ENCODE results near the gene CLNK.

Gene CLNK

DNA sequence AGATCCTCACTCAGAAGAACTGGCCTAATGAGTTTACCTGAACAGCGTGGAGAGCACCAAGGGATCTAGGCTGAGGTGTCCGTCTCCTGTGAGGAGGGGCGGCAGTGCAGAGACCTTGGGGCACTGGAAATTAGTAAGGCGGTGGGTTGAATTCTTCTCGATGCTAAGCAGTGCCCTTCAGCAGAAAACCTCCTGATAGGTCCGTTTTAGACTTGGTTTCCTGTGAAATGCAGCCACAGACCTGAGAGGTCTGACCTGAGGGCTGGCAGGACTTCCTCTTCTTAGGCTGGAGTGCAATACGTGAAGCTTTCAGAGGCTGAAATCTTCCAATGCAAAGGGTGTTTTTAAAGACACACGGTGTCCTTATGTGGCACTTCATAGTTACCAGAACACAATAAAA lies at the start of gene CLNK:
Gene CLNK, minus strand, starts transcription at position 138 of the 400 bp plus-strand sequence. CDS start 16,899 bp downstream, outside the sequence.
- no peak for DNase-seq (ENCODE audit: low read depth, low spot score)

DNA sequence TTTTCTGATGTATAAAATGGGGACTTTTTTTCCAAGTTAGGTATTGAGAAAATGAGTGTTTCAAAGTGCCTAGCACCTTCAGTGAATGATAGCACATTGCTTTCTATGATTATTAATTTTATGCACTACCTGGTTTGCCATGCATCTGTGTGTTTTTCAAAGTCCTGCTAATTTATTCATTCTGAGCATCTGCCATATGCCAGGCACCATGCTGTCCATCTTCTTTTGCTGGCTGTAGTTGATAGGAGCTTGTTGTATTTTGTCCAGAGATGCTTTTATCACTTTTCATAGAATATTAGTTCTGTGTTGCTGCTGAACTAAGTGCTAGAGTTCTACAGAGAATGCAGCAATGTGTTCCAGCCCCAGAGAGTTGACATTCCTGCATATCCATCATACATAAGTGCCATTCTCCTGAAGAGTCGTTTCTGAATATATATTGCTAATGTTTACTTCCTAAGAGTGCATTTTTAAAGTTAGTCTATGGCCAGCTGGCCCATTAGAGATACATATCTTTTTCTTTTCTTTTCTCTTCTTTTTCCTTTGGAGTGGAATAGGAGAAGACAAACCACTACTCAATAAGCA lies 49.0 kb upstream of the CLNK start:
- DNase-seq (ENCODE audit: low read depth, low spot score) = no peak

GRCh38 chr4:10732914-10733415 lies 48.4 kb upstream of the CLNK start:
- DNase-seq (ENCODE audit: low read depth, low spot score) = no peak

DNA sequence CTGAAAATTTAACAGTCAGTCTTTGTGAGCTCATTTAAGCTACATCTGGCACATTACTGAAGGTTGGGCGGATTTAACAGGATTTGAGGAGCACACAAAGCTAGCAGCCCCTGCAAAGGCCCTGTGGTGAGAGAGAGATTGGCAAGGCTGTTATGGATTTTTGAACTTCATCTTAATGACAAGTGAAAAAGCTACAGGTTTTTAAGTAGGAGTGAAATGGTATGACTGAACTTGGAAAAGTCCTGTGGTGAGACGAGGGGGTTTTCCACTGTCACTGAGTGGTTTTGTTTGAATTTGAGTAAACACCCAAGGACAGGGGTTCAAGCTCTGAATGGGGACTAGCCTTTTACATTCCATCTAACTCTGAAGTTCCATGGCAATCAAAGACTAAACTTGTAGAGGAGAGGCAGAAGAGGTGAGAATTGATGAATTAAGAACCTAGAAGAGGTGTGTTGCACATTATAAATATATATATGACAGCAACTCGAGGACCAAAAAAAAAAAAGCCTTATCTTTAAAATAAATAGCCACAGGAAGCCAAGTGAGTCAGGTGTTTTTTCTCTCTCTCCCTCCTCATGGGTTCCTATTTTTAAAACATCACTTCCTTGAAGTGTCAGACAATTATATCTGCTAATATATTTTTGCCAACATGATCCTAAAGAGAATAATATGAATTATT lies 47.8 kb upstream of the CLNK start:
- DNase-seq (ENCODE audit: low read depth, low spot score) = no peak

- DNase-seq (ENCODE audit: low read depth, low spot score) = no peak
Observed at GRCh38 chr4:10731690-10732089, 47.1 kb upstream of the CLNK start.

DNA sequence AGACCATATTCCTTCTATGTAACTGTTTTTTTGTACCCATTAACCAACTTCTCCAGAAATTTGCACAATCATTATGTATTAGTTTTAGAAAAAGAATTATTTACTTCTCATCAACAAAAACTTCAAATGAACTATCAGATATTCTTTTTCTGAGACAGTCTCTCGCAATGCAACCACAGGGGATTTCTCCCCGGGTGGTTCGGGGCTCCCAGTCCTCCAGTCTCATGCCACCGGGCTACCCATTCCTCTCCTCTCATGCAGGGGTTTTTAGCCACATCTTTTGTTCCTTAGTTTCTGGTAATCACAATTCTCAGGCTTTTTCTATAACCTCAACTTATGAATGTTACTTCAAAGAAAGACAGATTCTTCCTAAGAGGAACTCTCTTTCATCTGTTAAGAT lies 46.6 kb upstream of the CLNK start:
- DNase-seq (ENCODE audit: low read depth, low spot score) = no peak

- DNase-seq (ENCODE audit: low read depth, low spot score) = no peak
Observed at GRCh38 chr4:10730590-10730989, 46.0 kb upstream of the CLNK start.

DNA sequence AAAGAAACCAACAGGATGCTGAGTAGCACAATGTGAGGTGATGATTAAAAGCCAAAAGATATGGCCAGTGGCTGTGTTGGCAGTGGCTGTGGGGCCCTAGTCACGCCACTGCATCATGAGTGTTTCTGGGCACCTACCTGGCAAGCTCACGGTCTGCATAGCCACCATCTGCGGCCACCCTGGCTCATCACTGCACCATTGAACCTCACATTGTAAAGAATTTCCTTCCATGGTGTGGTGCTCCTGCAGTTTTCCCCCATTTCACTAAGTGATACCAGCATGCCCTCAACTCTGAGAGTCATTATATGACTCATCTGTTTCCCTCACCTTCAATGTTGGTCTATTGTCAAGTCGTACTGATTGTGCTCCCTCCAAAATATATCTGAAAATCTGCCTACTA lies 45.5 kb upstream of the CLNK start:
- no peak for DNase-seq (ENCODE audit: low read depth, low spot score)

- no peak for DNase-seq (ENCODE audit: low read depth, low spot score)
Observed at GRCh38 chr4:10729366-10729765, 44.8 kb upstream of the CLNK start.

GRCh38 chr4:10728016-10728415 lies 43.4 kb upstream of the CLNK start:
- no peak for DNase-seq (ENCODE audit: low read depth, low spot score)

DNA sequence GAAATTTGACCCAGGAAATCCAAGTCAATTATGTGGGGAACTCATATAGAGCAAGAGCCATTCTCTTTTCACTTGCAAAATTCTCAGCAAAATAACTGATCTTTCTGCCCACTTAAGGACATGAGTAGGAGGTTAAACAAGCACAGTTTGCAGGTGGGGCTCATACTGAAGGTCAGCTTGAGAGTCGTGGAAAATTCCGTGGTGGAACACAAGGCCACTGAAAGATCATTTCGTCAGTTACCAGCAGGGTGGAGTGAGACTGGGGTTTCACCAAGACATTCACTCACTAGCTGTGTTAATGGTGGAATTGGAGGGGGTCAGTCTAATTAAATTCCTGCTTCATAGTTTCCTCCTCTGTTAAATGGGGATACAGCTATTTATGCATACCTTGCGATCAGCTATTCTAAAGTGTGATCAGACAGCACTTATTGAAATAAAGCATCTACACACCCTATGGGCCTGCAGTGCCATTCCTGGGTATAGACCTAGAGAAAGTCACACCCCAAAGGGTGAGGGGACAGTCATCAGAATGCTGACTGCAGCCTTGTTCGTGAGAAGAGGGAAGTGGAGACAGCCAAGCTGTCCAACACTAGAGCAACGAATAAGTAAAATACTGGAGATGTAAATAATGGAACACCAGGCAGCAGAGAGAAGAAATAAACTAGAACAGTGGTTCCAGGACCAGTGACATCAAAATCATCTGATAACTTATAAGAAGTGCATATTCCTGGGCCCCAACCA lies 42.7 kb upstream of the CLNK start:
- no peak for DNase-seq (ENCODE audit: low read depth, low spot score)

DNA sequence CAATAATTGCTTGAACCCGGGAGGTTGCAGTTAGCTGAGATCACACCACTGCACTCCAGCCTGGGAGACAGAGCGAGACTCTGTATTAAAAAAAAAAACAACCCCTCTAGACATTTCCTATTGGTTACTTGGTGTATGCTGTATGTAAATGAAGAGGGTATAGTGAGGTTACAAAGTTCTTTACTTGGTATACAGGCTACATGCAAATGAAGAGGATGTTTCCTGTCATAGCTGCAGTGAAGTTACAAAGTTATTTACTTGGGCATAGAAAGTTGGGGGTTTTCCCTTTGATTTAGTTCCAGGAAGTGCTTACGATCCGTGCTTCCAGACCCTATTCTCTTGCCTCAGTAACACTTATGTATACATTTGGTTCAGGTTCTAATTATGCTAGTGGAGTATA lies 38.4 kb upstream of the CLNK start:
- DNase-seq (ENCODE audit: low read depth, low spot score) = no peak

- no peak for DNase-seq (ENCODE audit: low read depth, low spot score)
Observed at GRCh38 chr4:10721616-10722015, 37.0 kb upstream of the CLNK start.

DNA sequence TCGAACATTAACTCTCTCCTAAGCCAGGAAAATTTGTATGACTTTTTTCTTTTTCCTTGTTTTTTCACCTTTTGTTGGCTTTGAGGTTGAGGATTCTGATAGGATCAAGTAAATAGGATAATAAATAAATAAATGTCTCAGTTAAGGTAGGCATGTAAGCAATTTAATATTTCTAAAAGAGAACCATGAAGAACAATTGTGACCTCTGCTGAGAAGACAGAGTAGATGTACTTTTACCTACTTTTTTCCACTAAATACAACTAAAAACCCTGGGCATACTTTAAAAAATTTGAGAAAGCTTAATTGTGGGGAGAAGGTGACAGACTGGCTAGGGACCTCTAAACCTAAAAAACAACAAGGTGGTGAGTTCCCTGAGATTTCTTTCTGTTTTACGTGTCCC lies 31.6 kb upstream of the CLNK start:
- no peak for DNase-seq (ENCODE audit: low read depth, low spot score)

DNA sequence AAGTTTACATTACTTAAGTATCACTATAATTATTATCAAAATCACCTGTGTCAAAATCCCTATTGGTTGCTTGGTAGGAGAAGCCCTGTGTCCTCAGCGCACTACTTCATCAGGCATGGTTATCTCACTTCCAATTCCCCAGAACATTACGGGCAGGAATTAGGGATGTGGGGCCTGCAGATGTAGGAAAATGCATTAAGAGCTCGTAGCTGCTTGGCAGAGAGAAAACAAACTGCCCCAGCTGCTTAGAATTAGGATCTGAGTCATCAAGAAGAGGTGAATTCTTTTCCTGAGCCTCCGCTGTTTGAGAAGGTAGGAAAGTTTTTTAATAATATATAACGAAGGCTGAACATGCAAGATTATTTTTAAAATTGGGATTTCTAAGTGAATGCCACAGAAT lies 31.1 kb upstream of the CLNK start:
- DNase-seq (ENCODE audit: low read depth, low spot score) = no peak

GRCh38 chr4:10715135-10715534 lies 30.6 kb upstream of the CLNK start:
- DNase-seq (ENCODE audit: low read depth, low spot score) = no peak

DNA sequence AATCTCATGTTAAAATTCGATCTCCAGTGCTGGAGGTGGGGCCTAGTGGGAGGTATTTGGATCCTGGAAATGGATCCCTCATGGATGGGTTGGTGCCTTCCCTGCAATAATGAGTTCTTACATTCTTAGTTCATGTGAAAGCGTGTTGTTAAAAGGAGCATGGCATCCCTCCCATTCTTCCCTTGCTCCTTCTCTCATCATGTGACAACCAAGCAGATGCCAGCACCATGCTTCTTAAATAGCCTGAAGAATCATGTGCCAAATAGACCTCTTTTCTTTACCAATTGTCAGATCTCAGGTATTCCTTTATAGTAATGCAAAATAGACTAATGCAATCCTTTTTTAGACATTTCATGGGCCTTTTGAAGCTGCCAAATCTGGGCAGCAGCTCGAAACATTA lies 29.0 kb upstream of the CLNK start:
- no peak for DNase-seq (ENCODE audit: low read depth, low spot score)

DNA sequence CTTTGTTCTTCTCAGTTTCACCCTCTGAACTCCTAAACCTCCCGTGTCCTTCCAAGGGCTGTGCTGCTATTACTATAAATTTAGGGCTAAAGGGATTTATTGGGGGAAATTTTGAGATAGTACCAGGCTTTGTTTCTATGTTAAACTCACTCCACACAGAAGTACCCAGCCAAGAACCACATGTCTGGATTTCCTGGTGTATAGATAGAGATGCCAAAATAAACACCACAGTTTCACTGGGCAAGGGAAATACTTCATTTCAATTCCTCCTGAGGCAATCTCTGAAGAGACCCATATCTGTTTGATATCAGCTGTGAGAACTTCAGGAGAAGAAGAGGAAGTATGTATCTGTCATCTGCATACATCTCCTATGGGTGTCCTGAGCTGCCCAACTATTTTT lies 21.7 kb upstream of the CLNK start:
- DNase-seq (ENCODE audit: low read depth, low spot score) = no peak

GRCh38 chr4:10704430-10704810 lies 19.9 kb upstream of the CLNK start:
- no peak for DNase-seq (ENCODE audit: low read depth, low spot score)

GRCh38 chr4:10703766-10704429 lies 19.3 kb upstream of the CLNK start:
- DNase-seq (ENCODE audit: low read depth, low spot score) = no peak

DNA sequence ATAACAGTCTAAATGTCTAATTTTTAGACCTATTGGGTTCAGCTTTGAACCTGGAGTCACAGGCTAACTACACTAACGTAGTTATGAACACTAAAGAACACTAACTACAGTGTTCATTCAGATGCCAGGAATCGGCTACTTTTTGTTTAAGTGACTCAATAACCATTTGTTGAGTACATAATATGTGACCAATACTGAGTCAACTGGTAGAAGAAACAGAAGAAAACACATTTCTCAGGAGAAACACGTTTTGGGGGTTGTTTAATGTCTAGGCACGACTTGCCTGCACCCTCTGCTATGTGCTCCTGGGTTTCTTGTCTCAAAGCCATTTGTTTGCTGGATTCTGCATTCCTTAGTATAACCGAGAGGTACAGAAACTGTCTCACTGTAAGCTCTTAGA lies 18.6 kb upstream of the CLNK start:
- no peak for DNase-seq (ENCODE audit: low read depth, low spot score)

DNA sequence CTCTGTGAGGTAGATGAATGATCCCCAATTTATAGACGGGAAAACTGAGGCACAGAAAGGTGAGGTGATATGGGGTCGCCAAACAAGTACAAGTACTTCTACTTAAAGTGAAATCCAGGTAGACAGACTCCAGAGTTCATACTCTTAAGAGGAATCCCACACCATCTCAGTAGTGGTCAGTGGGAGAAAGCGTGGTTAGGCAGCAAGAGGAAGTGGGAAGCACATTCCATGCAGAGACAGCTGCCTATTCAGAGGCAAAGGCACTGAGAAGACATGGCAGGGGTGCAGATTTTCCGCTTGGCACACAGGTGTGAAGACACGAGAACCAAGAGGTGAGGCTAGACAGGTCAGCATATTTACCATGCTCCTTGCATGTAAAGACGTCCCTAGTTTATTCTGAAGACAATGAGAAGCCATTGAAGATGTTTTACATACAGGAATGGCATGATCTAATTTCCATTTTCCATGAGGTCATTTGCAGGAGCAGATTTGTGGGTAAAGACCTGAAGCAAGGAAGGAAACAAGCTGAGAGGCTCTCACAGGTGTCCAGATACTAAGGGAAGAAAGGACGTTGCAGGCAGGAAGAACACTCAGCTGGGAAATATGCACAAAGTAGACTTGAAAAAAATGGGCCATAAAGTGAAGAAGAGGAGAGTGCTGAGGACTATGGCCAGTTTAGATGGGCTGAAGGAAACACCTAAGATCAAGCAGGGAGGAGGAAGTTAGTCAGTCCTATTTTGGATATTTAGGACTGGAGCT lies 17.3 kb upstream of the CLNK start:
- DNase-seq (ENCODE audit: low read depth, low spot score) = no peak

Measured in brain pericyte (primary cell).